ENCODE measurements around the gene INPP5A.

INPP5A gene

DNA sequence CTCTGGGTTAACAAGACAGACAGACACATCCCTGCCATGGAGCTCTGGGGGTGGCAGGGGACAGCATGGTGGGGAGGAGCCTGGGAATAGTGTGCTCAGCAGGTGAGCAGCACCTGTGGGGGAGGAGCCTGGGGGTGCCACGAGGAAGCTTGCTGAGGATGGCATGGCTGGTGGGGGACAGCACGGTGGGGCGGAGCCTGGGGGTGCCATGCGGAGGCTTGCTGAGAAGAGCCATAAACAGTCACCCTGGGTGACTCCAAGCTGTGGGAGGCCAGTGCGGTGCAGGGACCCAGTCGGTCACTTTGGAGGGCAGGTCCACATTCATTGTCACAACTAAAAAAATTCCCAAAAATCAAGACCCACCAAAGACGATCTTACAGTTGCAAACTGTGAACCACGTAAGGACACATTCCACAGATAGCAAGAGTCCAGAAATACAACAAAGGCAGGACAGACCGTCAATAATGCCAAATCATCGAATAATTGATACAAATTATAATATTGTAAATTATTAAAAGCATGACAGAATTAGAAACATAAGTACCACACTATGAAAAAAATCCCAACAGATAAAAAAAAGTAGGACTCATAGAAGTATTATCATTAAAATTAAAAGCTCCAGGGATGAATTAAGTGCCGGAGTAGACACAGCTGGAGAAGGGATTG, 223.9 kb downstream of the INPP5A start:
- Histone ChIP-seq H2BK15ac (ENCODE audit: low read length) (no peak overlapping the region), H2AFZ (ENCODE audit: low read length) (no peak overlapping the region), H2BK12ac (ENCODE audit: low read length) (no peak overlapping the region), H4K91ac (ENCODE audit: low read depth, low read length, poor library complexity) (no peak overlapping the region), H3K23ac (ENCODE audit: low read depth, low read length, poor library complexity) (no peak overlapping the region), H3K79me1 (ENCODE audit: low read depth, low read length) (no peaks in the 10 kb centered on the region), H3K27ac (replicated peaks; ENCODE audit: low read length) (no peak overlapping the region), H4K8ac (ENCODE audit: low read depth, low read length) (no peak overlapping the region), H3K4me1 (ENCODE audit: control insufficient read depth in 2 of 2, insufficient read depth in 1 of 2, low read depth in 1 of 2, low read length in 2 of 2) (no peaks in the 10 kb centered on the region), H3K4ac (ENCODE audit: low read length) (no peak overlapping the region), H3K9me3 (replicated peaks in 1 of 2; ENCODE audit: control insufficient read depth in 2 of 2, insufficient read depth in 1 of 2, low read depth in 1 of 2, low read length in 2 of 2) (peaks cover 14 to 16% of the 10 kb centered on the region in 2 donors), H3K36me3 (replicated peaks in 1 of 2; ENCODE audit: control insufficient read depth in 2 of 2, insufficient read depth in 2 of 2, low read length in 2 of 2) (peaks cover 4 to 8% of the 10 kb centered on the region in 2 donors), H2AK5ac (ENCODE audit: low read depth, low read length) (no peak overlapping the region), H3K27me3 (ENCODE audit: control insufficient read depth in 3 of 3, insufficient read depth in 3 of 3, low read depth in 1 of 3, low read length in 3 of 3) (no peaks in the 10 kb centered on the region), H2BK120ac (ENCODE audit: low read depth, low read length) (no peak overlapping the region), H2BK5ac (ENCODE audit: low read length) (no peak overlapping the region), H3K14ac (ENCODE audit: low read length) (no peak overlapping the region), H3K4me3 (ENCODE audit: low read length in 2 of 2) (no peak overlapping the region), H3K9ac (ENCODE audit: low read depth, low read length, poor library complexity) (no peak overlapping the region), H3K18ac (ENCODE audit: low read length) (no peak overlapping the region), H3K4me2 (ENCODE audit: insufficient read depth, low read length, poor library complexity, severe bottlenecking) (no peak overlapping the region)
- no CpG with 5 or more reads among the region's 11 CpGs for WGBS, 2 donors (ENCODE audit: extremely low coverage in 2 of 2, insufficient read length in 2 of 2, insufficient replicate concordance in 1 of 2)
- no peak for DNase-seq (ENCODE audit: low spot score)

DNA sequence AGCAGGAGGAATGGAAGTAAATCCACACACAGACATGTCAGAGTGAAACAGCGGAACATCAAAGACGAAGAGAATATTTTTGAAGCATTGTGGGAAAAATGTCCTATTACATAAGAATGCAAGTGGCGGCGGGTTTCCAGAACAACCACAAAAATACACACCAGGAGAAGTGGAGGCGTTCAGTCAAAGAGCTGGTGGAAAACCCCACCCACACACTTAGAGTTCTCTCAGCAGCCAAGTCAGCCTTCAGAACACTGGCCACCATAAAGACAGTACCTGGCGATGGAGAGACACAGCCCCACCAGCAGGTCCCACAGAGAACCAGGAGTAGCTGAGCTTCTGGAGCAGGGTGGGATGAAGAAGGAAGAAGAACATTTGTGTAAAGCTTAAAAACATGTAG, 224.7 kb downstream of the INPP5A start:
- Histone ChIP-seq H3K9me3 (replicated peaks in 1 of 2; ENCODE audit: control insufficient read depth in 2 of 2, insufficient read depth in 1 of 2, low read depth in 1 of 2, low read length in 2 of 2) (peaks cover 14 to 16% of the 10 kb centered on the region in 2 donors), H3K9ac (ENCODE audit: low read depth, low read length, poor library complexity) (no peak overlapping the region), H4K91ac (ENCODE audit: low read depth, low read length, poor library complexity) (no peak overlapping the region), H2AK5ac (ENCODE audit: low read depth, low read length) (no peak overlapping the region), H3K79me1 (ENCODE audit: low read depth, low read length) (no peaks in the 10 kb centered on the region), H3K23ac (ENCODE audit: low read depth, low read length, poor library complexity) (no peak overlapping the region), H2BK120ac (ENCODE audit: low read depth, low read length) (no peak overlapping the region), H3K36me3 (replicated peaks in 1 of 2; ENCODE audit: control insufficient read depth in 2 of 2, insufficient read depth in 2 of 2, low read length in 2 of 2) (peaks cover 3 to 8% of the 10 kb centered on the region in 2 donors), H3K4me3 (ENCODE audit: low read length in 2 of 2) (no peak overlapping the region), H3K4me1 (ENCODE audit: control insufficient read depth in 2 of 2, insufficient read depth in 1 of 2, low read depth in 1 of 2, low read length in 2 of 2) (no peaks in the 10 kb centered on the region), H3K14ac (ENCODE audit: low read length) (no peak overlapping the region), H2BK15ac (ENCODE audit: low read length) (no peak overlapping the region), H3K4me2 (ENCODE audit: insufficient read depth, low read length, poor library complexity, severe bottlenecking) (no peak overlapping the region), H4K8ac (ENCODE audit: low read depth, low read length) (no peak overlapping the region), H2AFZ (ENCODE audit: low read length) (no peak overlapping the region), H3K4ac (ENCODE audit: low read length) (no peak overlapping the region), H2BK12ac (ENCODE audit: low read length) (no peak overlapping the region), H3K18ac (ENCODE audit: low read length) (no peak overlapping the region), H2BK5ac (ENCODE audit: low read length) (no peak overlapping the region), H3K27ac (replicated peaks; ENCODE audit: low read length) (no peak overlapping the region), H3K27me3 (ENCODE audit: control insufficient read depth in 3 of 3, insufficient read depth in 3 of 3, low read depth in 1 of 3, low read length in 3 of 3) (no peaks in the 10 kb centered on the region)
- DNase-seq (ENCODE audit: low spot score) = no peak
- no CpG with 5 or more reads among the region's 6 CpGs for WGBS, 2 donors (ENCODE audit: extremely low coverage in 2 of 2, insufficient read length in 2 of 2, insufficient replicate concordance in 1 of 2)

DNA sequence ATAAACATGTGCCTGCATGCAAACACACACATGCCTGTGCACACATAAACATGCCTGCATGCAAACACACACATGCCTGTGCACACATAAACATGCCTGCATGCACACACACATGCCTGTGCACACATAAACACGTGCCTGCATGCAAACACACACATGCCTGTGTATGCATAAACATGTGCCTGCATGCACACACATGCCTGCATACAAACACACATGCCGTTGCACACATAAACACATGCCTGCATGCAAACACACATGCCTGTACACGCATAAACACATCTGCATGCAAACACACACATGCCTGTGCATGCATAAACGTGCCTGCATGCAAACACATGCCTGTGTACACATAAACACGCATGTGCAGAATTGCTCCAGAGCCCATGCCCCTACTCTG, 226.0 kb downstream of the INPP5A start:
- Histone ChIP-seq H3K4me3 (ENCODE audit: low read length in 2 of 2) (peak overlapping the region in 1 of 2 donors; percentile 17), H3K27ac (replicated peaks; ENCODE audit: low read length) (no peak overlapping the region), H3K4me2 (ENCODE audit: insufficient read depth, low read length, poor library complexity, severe bottlenecking) (no peak overlapping the region), H2AFZ (ENCODE audit: low read length) (no peak overlapping the region), H3K9ac (ENCODE audit: low read depth, low read length, poor library complexity) (peak overlapping the region; percentile 30), H2BK15ac (ENCODE audit: low read length) (no peak overlapping the region), H3K79me1 (ENCODE audit: low read depth, low read length) (no peaks in the 10 kb centered on the region), H3K4ac (ENCODE audit: low read length) (no peak overlapping the region), H4K91ac (ENCODE audit: low read depth, low read length, poor library complexity) (peak overlapping the region; percentile 96), H2BK5ac (ENCODE audit: low read length) (no peak overlapping the region), H3K9me3 (replicated peaks in 1 of 2; ENCODE audit: control insufficient read depth in 2 of 2, insufficient read depth in 1 of 2, low read depth in 1 of 2, low read length in 2 of 2) (peaks cover 14 to 15% of the 10 kb centered on the region in 2 donors), H3K14ac (ENCODE audit: low read length) (peak overlapping the region; percentile 47), H3K18ac (ENCODE audit: low read length) (no peak overlapping the region), H2AK5ac (ENCODE audit: low read depth, low read length) (no peak overlapping the region), H3K23ac (ENCODE audit: low read depth, low read length, poor library complexity) (no peak overlapping the region), H2BK12ac (ENCODE audit: low read length) (no peak overlapping the region), H3K36me3 (replicated peaks in 1 of 2; ENCODE audit: control insufficient read depth in 2 of 2, insufficient read depth in 2 of 2, low read length in 2 of 2) (peaks cover 0 to 8% of the 10 kb centered on the region in 2 donors), H3K27me3 (ENCODE audit: control insufficient read depth in 3 of 3, insufficient read depth in 3 of 3, low read depth in 1 of 3, low read length in 3 of 3) (no peaks in the 10 kb centered on the region), H3K4me1 (ENCODE audit: control insufficient read depth in 2 of 2, insufficient read depth in 1 of 2, low read depth in 1 of 2, low read length in 2 of 2) (no peaks in the 10 kb centered on the region), H2BK120ac (ENCODE audit: low read depth, low read length) (no peak overlapping the region), H4K8ac (ENCODE audit: low read depth, low read length) (no peak overlapping the region)
- DNase-seq (ENCODE audit: low spot score) = no peak
- no CpG with 5 or more reads among the region's 5 CpGs for WGBS, 2 donors (ENCODE audit: extremely low coverage in 2 of 2, insufficient read length in 2 of 2, insufficient replicate concordance in 1 of 2)

DNA sequence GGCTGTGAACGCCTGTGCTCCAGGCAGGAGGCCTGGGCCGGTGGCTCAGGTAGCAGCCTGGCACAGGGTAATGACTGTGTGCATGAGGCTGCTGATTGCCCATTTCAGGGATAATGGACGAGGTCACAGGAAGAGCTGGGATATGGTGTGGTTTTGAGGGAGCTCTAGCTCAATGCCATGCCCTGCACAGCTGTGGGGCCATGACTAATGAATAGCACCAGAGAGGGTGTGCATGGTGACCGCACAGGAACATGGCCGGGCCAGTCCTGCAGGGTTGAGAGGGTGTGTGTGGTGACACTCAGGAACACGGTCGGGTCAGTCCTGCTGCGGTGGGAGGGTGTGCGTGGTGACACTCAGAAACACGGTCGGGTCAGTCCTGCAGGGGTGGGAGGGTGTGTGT, 226.5 kb downstream of the INPP5A start:
- H3K18ac ChIP-seq (ENCODE audit: low read length) = peak overlapping the region; percentile 71
- peaks cover 17 to 19% of the 10 kb centered on the region in 2 donors for H3K9me3 ChIP-seq (replicated peaks in 1 of 2; ENCODE audit: control insufficient read depth in 2 of 2, insufficient read depth in 1 of 2, low read depth in 1 of 2, low read length in 2 of 2)
- DNase-seq (ENCODE audit: low spot score) = no peak
- H3K9ac ChIP-seq (ENCODE audit: low read depth, low read length, poor library complexity) = no peak overlapping the region
- no peak overlapping the region for H3K4ac ChIP-seq (ENCODE audit: low read length)
- H4K91ac ChIP-seq (ENCODE audit: low read depth, low read length, poor library complexity) = no peak overlapping the region
- H2BK120ac ChIP-seq (ENCODE audit: low read depth, low read length) = no peak overlapping the region
- no peak overlapping the region for H3K4me2 ChIP-seq (ENCODE audit: insufficient read depth, low read length, poor library complexity, severe bottlenecking)
- H3K14ac ChIP-seq (ENCODE audit: low read length) = peak overlapping the region; percentile 47
- H2BK15ac ChIP-seq (ENCODE audit: low read length) = no peak overlapping the region
- no peak overlapping the region for H2AK5ac ChIP-seq (ENCODE audit: low read depth, low read length)
- peak overlapping the region; percentile 1 for H2BK12ac ChIP-seq (ENCODE audit: low read length)
- WGBS, 2 donors (ENCODE audit: extremely low coverage in 2 of 2, insufficient read length in 2 of 2, insufficient replicate concordance in 1 of 2) = no CpG with 5 or more reads among the region's 11 CpGs
- H3K27me3 ChIP-seq (ENCODE audit: control insufficient read depth in 3 of 3, insufficient read depth in 3 of 3, low read depth in 1 of 3, low read length in 3 of 3) = no peaks in the 10 kb centered on the region
- no peak overlapping the region for H2BK5ac ChIP-seq (ENCODE audit: low read length)
- H3K4me3 ChIP-seq (ENCODE audit: low read length in 2 of 2) = no peak overlapping the region
- no peak overlapping the region for H3K27ac ChIP-seq (replicated peaks; ENCODE audit: low read length)
- no peak overlapping the region for H2AFZ ChIP-seq (ENCODE audit: low read length)
- no peaks in the 10 kb centered on the region for H3K4me1 ChIP-seq (ENCODE audit: control insufficient read depth in 2 of 2, insufficient read depth in 1 of 2, low read depth in 1 of 2, low read length in 2 of 2)
- no peak overlapping the region for H4K8ac ChIP-seq (ENCODE audit: low read depth, low read length)
- peaks cover 0 to 8% of the 10 kb centered on the region in 2 donors for H3K36me3 ChIP-seq (replicated peaks in 1 of 2; ENCODE audit: control insufficient read depth in 2 of 2, insufficient read depth in 2 of 2, low read length in 2 of 2)
- no peaks in the 10 kb centered on the region for H3K79me1 ChIP-seq (ENCODE audit: low read depth, low read length)
- no peak overlapping the region for H3K23ac ChIP-seq (ENCODE audit: low read depth, low read length, poor library complexity)

Data from neuronal stem cell (in vitro differentiated cells).